Right lobe of liver (tissue), 4 donors: ENCODE results near the gene SMKR1.

Experiments used
- CTCF ChIP-seq, 4 donors: fragments of 200-600 bp in 3 of 4; fragments of 450-650 bp in 1 of 4; IDR thresholded peaks; one replicate each; pipeline versions ENCODE4 v1.5.1 to v1.8.0; 2016 to 2022; ENCODE audit warnings: antibody characterized with exemption in 4 of 4, mild to moderate bottlenecking in 2 of 4
- POLR2A ChIP-seq: fragments of 450-650 bp; IDR thresholded peaks from one replicate; pipeline ENCODE4 v1.6.1; 2017; ENCODE audit warnings: antibody characterized with exemption, mild to moderate bottlenecking
- donor health status: DM: no; HTN: no; CAD: no.
- donor health status: DM: no; HTN: no; CAD: no.
- donor health status: DM: no; HTN: yes; CAD: no.

DNA sequence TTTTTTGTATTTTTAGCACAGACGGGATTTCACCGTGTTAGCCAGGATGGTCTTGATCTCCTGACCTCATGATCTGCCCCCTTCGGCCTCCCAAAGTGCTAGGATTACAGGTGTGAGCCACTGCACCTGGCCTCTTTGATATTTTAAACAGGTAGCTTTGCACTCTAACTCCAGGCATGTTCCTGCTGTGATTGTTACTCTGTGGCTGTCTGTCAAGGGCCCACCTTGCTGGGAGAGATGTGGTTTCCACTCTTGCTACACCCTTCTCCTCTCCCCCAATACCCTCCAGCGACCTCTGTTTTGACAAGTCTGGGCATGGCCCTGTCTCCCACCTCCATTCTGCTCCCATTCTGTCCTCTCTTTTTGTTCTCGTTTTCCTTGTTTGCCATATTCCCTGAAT, 17.1 kb downstream of the SMKR1 start:
- no peak for TF ChIP-seq CTCF (IDR thresholded peaks at IDR 0.05)
- no peak for TF ChIP-seq POLR2A
